HG03025 (cell line): ENCODE data around the gene RAB3C.

Source experiments
- ATAC-seq: cut with Tn5 transposase; IDR thresholded peaks from one replicate; pipeline ENCODE4 v1.9.1; 2021; ENCODE audit warnings: mild to moderate bottlenecking, moderate library complexity; ENCODE audit not compliant: unreplicated experiment, low FRiP score

The RAB3C gene

GRCh38 chr5:58804291-58804690, 221.4 kb downstream of the RAB3C start:
- ATAC-seq = no peak

GRCh38 chr5:58810086-58810485, 227.2 kb downstream of the RAB3C start:
- no peak for ATAC-seq

- ATAC-seq = no peak
Observed at GRCh38 chr5:58813855-58814254, 231.0 kb downstream of the RAB3C start.

GRCh38 chr5:58816181-58816731, 233.4 kb downstream of the RAB3C start:
- no peak for ATAC-seq

GRCh38 chr5:58818465-58818864, 235.6 kb downstream of the RAB3C start:
- ATAC-seq = no peak

GRCh38 chr5:58825441-58825840, 242.6 kb downstream of the RAB3C start:
- no peak for ATAC-seq

GRCh38 chr5:58825899-58826298, 243.0 kb downstream of the RAB3C start:
- ATAC-seq = no peak

- no peak for ATAC-seq
Observed at GRCh38 chr5:58827463-58827862, 244.6 kb downstream of the RAB3C start.

GRCh38 chr5:58828258-58828657, 245.4 kb downstream of the RAB3C start:
- no peak for ATAC-seq

- no peak for ATAC-seq
Observed at GRCh38 chr5:58834242-58835225, 251.7 kb downstream of the RAB3C start.

GRCh38 chr5:58836351-58836750, 253.5 kb downstream of the RAB3C start:
- ATAC-seq = no peak

- no peak for ATAC-seq
Observed at GRCh38 chr5:58838729-58839128, 255.9 kb downstream of the RAB3C start.

GRCh38 chr5:58842852-58843251, 260.0 kb downstream of the RAB3C start:
- no peak for ATAC-seq

GRCh38 chr5:58844395-58844794, 261.5 kb downstream of the RAB3C start:
- ATAC-seq = no peak

- ATAC-seq = no peak
Observed at GRCh38 chr5:58847041-58847440, 264.2 kb downstream of the RAB3C start.

- ATAC-seq = no peak
Observed at GRCh38 chr5:58849223-58849622, 266.3 kb downstream of the RAB3C start.

GRCh38 chr5:58849921-58850667, 267.2 kb downstream of the RAB3C start:
- ATAC-seq = no peak

GRCh38 chr5:58851153-58851552, 268.3 kb downstream of the RAB3C start:
- no peak for ATAC-seq

GRCh38 chr5:58851571-58851970, 268.7 kb downstream of the RAB3C start:
- no peak for ATAC-seq

- ATAC-seq = no peak
Observed at GRCh38 chr5:58852566-58852965, 269.7 kb downstream of the RAB3C start.

GRCh38 chr5:58854441-58854840, 271.6 kb downstream of the RAB3C start:
- no peak for ATAC-seq
